Glutamatergic neuron (in vitro differentiated cells): ENCODE data around the gene MST1R. TPM values are rescaled to one million over a fixed set of nuclear protein-coding genes. Genes with fewer than 3 reads are reported as not detected.

Source experiments
- DNase-seq: peaks from one replicate; pipeline ENCODE4 v3.0.0; 2022
- H3K27ac Mint-ChIP-seq: one replicate; pipeline ENCODE4 v1.8.0; 2020; ENCODE audit warnings: mild to moderate bottlenecking, mixed read lengths, inconsistent platforms; ENCODE audit not compliant: unreplicated experiment
- H3K27me3 Mint-ChIP-seq: one replicate; pipeline ENCODE4 v1.8.0; 2020; ENCODE audit warnings: mild to moderate bottlenecking, moderate library complexity, mixed read lengths, inconsistent platforms; ENCODE audit not compliant: unreplicated experiment
- H3K36me3 Mint-ChIP-seq: one replicate; pipeline ENCODE4 v1.8.0; 2020; ENCODE audit warnings: mild to moderate bottlenecking, mixed read lengths, inconsistent platforms; ENCODE audit not compliant: unreplicated experiment
- H3K4me1 Mint-ChIP-seq: one replicate; pipeline ENCODE4 v1.8.0; 2020; ENCODE audit warnings: mild to moderate bottlenecking, low read depth, mixed read lengths, inconsistent platforms; ENCODE audit not compliant: unreplicated experiment
- H3K4me3 Mint-ChIP-seq: one replicate; pipeline ENCODE4 v1.8.0; 2020; ENCODE audit warnings: mild to moderate bottlenecking, mixed read lengths, inconsistent platforms; ENCODE audit not compliant: unreplicated experiment
- H3K9me3 Mint-ChIP-seq: one replicate; pipeline ENCODE4 v1.8.0; 2020; ENCODE audit warnings: mild to moderate bottlenecking, moderate library complexity, mixed read lengths, inconsistent platforms; ENCODE audit not compliant: unreplicated experiment
- CTCF ChIP-seq: fragments of 200-600 bp; sonication (generic); IDR thresholded peaks from one replicate; pipeline ENCODE4 v1.5.0; 2021; ENCODE audit not compliant: partially characterized antibody, unreplicated experiment
- total RNA-seq: library from RNA; stranded (reverse); fragmentation: NEBNext Ultra II Directional; extraction: Animal tissue kit (Norgen Biotek cat#: 25700); gene quantifications from one replicate; pipeline ENCODE4 v1.2.1, GENCODE V29; 2021; ENCODE audit not compliant: unreplicated experiment

MST1R gene
- total RNA-seq, 1 donor from 2014 or later = 8.6 TPM

DNA sequence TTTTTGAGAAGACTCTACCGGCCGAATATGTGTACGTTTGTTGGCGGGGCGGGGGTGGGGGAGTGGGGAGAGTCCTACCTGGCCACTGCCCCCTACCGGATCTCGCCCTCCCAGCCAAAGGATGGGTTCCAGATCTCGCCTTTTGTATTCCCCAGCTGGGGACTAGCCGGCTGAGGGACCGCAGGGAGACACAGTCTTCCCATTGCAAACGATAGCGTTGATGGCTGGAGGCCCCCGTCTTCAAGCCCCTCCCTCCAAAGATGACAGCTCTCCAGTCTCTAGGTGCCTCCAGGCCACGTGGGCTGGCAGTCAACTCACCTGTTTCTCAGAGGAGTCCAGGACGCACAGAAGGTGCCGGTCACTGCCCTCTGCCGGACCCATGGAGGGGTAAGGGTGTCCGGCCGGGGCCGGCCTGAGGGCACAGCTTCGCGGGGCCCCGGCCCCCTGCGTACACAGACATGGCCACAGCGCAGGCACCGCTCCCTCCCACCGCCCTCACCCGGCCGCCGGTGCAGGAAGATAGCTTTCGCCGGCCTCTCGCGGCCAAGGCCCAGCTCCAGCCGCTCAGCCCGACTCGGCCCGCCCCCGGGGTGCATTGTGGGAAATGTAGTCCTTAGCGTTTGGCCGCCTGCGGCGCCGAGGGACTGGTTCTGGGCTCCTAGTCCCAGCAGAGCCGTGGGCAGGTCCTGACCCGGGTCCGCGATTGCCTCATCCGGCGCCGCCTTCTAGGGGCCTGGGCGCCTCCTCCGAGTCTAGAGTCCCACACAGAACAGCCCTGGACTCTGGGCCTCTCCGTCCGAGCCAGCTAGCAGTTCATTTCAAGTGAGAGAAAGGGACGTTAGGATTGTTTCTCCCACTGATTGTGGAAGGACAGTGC lies 25.9 kb upstream of the MST1R start, which contains the start of gene MON1A:
Gene MON1A (minus strand): TSS at position 521 of the 877 bp plus-strand sequence. CDS start 16,465 bp downstream, outside the sequence.
- Mint-ChIP-seq H3K9me3 (no peaks in the 10 kb centered on the region), H3K36me3 (no peaks in the 10 kb centered on the region), H3K27ac (peak within 1 kb of the TSS; percentile 80), H3K4me1 (peaks cover 6% of the 10 kb centered on the region), H3K4me3 (peak within 1 kb of the TSS; percentile 90), H3K27me3 (peaks cover 4% of the 10 kb centered on the region)
- peak; percentile 48 for TF ChIP-seq CTCF
- DNase-seq = peak; percentile 97

- DNase-seq = no peak
- peaks cover 6% of the 10 kb centered on the region for H3K4me1 Mint-ChIP-seq
- peak overlapping the region; percentile 90 for H3K4me3 Mint-ChIP-seq
- H3K27ac Mint-ChIP-seq = no peak overlapping the region
- no peaks in the 10 kb centered on the region for H3K36me3 Mint-ChIP-seq
- no peak for TF ChIP-seq CTCF
- H3K9me3 Mint-ChIP-seq = peaks cover 3% of the 10 kb centered on the region
- H3K27me3 Mint-ChIP-seq = peaks cover 5% of the 10 kb centered on the region
Observed at GRCh38 chr3:49928481-49929017, 24.9 kb upstream of the MST1R start.

DNA sequence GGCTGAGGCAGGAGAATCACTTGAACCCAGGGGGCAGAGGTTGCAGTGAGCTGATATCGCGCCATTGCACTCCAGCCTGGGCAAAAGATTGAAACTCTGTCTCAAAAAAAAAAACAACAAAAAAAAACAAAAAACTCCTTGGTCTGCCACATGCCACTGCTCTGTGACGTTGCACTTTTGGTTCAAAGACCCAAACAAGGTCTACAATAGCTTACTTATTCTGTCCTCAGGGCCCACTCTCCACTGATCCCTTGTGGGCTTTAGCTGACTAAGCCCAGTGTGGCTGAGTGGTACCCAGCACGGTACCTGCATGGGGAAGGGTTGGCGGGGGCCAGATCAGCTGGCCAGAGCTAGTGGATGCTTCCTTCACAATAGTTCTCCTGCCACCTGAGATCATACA lies 24.1 kb upstream of the MST1R start:
- no peak for TF ChIP-seq CTCF
- Mint-ChIP-seq H3K36me3 (no peaks in the 10 kb centered on the region), H3K4me3 (no peak overlapping the region), H3K9me3 (peaks cover 3% of the 10 kb centered on the region), H3K27ac (no peak overlapping the region), H3K27me3 (peaks cover 5% of the 10 kb centered on the region), H3K4me1 (peaks cover 6% of the 10 kb centered on the region)
- no peak for DNase-seq

GRCh38 chr3:49926117-49926728 lies 22.6 kb upstream of the MST1R start:
- Mint-ChIP-seq H3K4me3 (no peak overlapping the region), H3K4me1 (peaks cover 6% of the 10 kb centered on the region), H3K36me3 (no peaks in the 10 kb centered on the region), H3K9me3 (peaks cover 3% of the 10 kb centered on the region), H3K27ac (no peak overlapping the region), H3K27me3 (peaks cover 5% of the 10 kb centered on the region)
- DNase-seq = no peak
- no peak for TF ChIP-seq CTCF
